Measurements from ENCODE around the gene PDE2A. TPM values are rescaled to one million over a fixed set of nuclear protein-coding genes. Genes with fewer than 3 reads are reported as not detected.

The PDE2A gene
- total RNA-seq, 1 donor from 2014 or later, result 0.11 TPM

DNA sequence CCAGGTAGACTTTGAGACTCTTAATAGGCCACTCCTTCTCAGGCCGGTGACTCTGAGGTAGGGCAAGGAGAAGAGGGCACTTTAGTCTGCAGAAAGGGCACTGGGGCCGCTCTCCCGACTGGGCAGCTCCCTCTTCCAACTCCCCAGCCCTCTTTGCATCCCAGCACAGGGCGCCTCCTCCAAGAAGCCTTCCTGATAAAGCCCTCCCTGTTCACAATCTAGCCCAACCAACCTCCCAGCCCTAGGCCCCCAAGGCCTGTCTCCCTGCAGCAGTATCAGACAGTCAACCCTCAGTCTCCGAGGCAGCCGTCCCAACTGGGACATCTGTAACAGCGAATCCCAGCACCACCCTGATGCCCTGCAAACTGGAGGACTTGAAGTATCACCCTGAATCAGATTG lies 14.3 kb upstream of the PDE2A start:
- Histone ChIP-seq H4K20me1 (ENCODE audit: low read depth) (peaks cover 13% of the 10 kb centered on the region), H3K4me1 (no peaks in the 10 kb centered on the region), H3K9me3 (ENCODE audit: low read depth) (no peaks in the 10 kb centered on the region), H3K4me3 (no peak overlapping the region), H3K9ac (no peak overlapping the region), H3K27me3 (no peaks in the 10 kb centered on the region), H3K4me2 (no peak overlapping the region), H3K36me3 (no peaks in the 10 kb centered on the region), H3K27ac (no peak overlapping the region), H3F3A (ENCODE audit: low read depth) (no peaks in the 10 kb centered on the region), H2AFZ (replicated peaks) (no peak overlapping the region), H3K79me2 (ENCODE audit: low read depth) (no peaks in the 10 kb centered on the region)
- H3K4me1 Mint-ChIP-seq, result peaks cover 4% of the 10 kb centered on the region
- H3K27ac Mint-ChIP-seq, result no peak overlapping the region
- H3K36me3 Mint-ChIP-seq, result peaks cover 6% of the 10 kb centered on the region
- no peaks in the 10 kb centered on the region for H3K27me3 Mint-ChIP-seq (ENCODE audit: insufficient read depth, low read depth)
- no peak overlapping the region for H3K4me3 Mint-ChIP-seq
- TF ChIP-seq EZH2phosphoT487 (IDR thresholded peaks at IDR 0.05), result no peak
- TF ChIP-seq EZH2 (IDR thresholded peaks at IDR 0.05), result no peak
- no peak for TF ChIP-seq CTCF (IDR thresholded peaks at IDR 0.05)
- H3K9me3 Mint-ChIP-seq, result no peaks in the 10 kb centered on the region
- DNase-seq (ENCODE audit: low spot score), result no peak

DNA sequence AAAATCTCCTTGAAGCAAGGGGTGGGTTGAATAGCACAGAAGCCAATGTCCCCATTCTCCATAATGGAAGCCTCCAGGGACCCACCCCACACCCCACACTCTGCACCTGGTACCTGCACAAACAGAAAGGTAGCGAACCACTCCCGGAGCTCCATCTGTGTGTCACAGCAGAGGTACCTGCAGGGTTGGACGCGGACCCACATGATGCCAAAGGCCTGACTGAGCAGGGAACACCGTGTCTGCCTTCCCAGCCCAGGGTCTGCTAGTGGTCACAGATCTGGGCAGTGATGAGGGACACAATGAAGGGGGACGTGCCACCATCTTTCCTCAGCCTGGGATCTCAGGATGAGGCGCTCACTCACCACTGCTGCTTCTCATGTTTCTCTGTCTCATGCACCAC lies 13.1 kb upstream of the PDE2A start:
- Mint-ChIP-seq H3K27me3 (ENCODE audit: insufficient read depth, low read depth) (peaks cover 2% of the 10 kb centered on the region), H3K9me3 (no peaks in the 10 kb centered on the region), H3K27ac (no peak overlapping the region)

DNA sequence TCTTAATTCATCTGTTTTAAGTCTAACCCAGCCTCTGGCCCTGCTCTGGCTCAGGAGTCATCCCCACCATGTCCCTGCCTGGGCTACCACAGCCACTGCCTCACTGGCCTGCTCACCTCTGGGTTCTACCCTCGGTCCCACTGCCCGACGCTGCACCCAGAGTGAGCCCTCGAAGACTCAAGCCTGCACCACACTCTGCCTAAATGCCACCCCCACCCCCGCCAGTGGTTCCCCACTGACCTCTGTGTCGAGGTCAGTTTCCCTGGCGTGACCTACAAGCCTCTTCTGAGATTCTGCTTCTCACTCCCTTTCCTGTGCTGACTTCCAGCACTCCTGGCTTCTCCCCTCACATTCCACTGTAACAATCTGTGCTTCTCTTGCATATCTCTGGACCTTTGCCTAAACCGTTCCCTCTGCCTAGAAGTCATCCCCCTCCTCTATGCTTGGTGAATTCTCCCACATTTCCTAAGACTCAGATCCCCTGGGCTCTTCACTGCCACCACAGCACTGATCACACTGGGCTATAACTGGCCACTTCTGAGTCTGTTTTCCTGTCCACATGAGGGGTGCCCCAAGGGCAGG lies 12.5 kb upstream of the PDE2A start:
- TF ChIP-seq EZH2 (IDR thresholded peaks at IDR 0.05) (no peak), CTCF (IDR thresholded peaks at IDR 0.05) (no peak), EZH2phosphoT487 (IDR thresholded peaks at IDR 0.05) (no peak)
- Mint-ChIP-seq H3K27ac (no peak overlapping the region), H3K4me3 (no peak overlapping the region), H3K36me3 (peaks cover 4% of the 10 kb centered on the region), H3K4me1 (peaks cover 5% of the 10 kb centered on the region), H3K9me3 (no peaks in the 10 kb centered on the region), H3K27me3 (ENCODE audit: insufficient read depth, low read depth) (peaks cover 2% of the 10 kb centered on the region)
- Histone ChIP-seq H3K4me2 (no peak overlapping the region), H3K27ac (no peak overlapping the region), H3K4me1 (no peaks in the 10 kb centered on the region), H3K9ac (no peak overlapping the region), H3F3A (ENCODE audit: low read depth) (no peaks in the 10 kb centered on the region), H4K20me1 (ENCODE audit: low read depth) (peaks cover 17% of the 10 kb centered on the region), H3K79me2 (ENCODE audit: low read depth) (no peaks in the 10 kb centered on the region), H3K9me3 (ENCODE audit: low read depth) (no peaks in the 10 kb centered on the region), H3K4me3 (no peak overlapping the region), H3K36me3 (no peaks in the 10 kb centered on the region), H2AFZ (replicated peaks) (no peak overlapping the region), H3K27me3 (no peaks in the 10 kb centered on the region)
- DNase-seq (ENCODE audit: low spot score), result no peak

More for the DNA sequence above, 13.1 kb upstream of the PDE2A start:
- H3K4me3 ChIP-seq, result no peak overlapping the region
- TF ChIP-seq EZH2phosphoT487 (IDR thresholded peaks at IDR 0.05), result no peak
- TF ChIP-seq CTCF (IDR thresholded peaks at IDR 0.05), result no peak
- TF ChIP-seq EZH2 (IDR thresholded peaks at IDR 0.05), result no peak
- H3F3A ChIP-seq (ENCODE audit: low read depth), result no peaks in the 10 kb centered on the region
- no peak overlapping the region for H3K27ac ChIP-seq
- no peak overlapping the region for H3K4me3 Mint-ChIP-seq
- H3K9me3 ChIP-seq (ENCODE audit: low read depth), result no peaks in the 10 kb centered on the region
- H3K36me3 ChIP-seq, result no peaks in the 10 kb centered on the region
- H3K27me3 ChIP-seq, result no peaks in the 10 kb centered on the region
- no peaks in the 10 kb centered on the region for H3K79me2 ChIP-seq (ENCODE audit: low read depth)
- H3K4me2 ChIP-seq, result no peak overlapping the region
- peaks cover 17% of the 10 kb centered on the region for H4K20me1 ChIP-seq (ENCODE audit: low read depth)
- no peak overlapping the region for H3K9ac ChIP-seq
- no peak for DNase-seq (ENCODE audit: low spot score)
- peaks cover 4% of the 10 kb centered on the region for H3K4me1 Mint-ChIP-seq
- H2AFZ ChIP-seq (replicated peaks), result no peak overlapping the region
- H3K36me3 Mint-ChIP-seq, result peaks cover 4% of the 10 kb centered on the region
- H3K4me1 ChIP-seq, result no peaks in the 10 kb centered on the region

Measured in neural progenitor cell (in vitro differentiated cells).